Measurements from ENCODE around the gene ARHGAP21.

Gene ARHGAP21

DNA sequence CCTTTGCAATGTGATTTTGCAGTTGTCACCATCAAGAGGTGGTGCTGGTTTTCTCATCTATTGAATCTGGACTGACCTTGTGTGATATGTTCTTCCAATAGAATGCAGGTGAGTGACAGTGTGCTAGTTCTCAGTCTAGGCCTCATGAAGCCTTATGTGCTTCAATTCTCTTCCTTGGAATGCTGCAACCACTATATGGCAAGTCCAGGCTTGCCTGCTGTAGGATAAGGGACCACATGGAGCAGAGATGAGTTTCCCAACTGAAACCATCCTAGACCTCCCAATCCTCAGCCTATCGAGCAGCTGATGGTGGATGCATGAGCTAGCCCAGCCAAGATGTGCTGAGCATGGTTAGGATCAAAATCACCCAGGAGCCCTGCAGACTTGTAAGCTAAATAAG lies 32.6 kb upstream of the ARHGAP21 start:
- H3K4me3 ChIP-seq (ENCODE audit: low read depth, low read length) = no peak overlapping the region
- TF ChIP-seq CTCF (conservative IDR thresholded peaks at IDR 0.05; ENCODE audit: low read depth, low read length) = no peak
- no peak for DNase-seq (ENCODE audit: low read depth)

DNA sequence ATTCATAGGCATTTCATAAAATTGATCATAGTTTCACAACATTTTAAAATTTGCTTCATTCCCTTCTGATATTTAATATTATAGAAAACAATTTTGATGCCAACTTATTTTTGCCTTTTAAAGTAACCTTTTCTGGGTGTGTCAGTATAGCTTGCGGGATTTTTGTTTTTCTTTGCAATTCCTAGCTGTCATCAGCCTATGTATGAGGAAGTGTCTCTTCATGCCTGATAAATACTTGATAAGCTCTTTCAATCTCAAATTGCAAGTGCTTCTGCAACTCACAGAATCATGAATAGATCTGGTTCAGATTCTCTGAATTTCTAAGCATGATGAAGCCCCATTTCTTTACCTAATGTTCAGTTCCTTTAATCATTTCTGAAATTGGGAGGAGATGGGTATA lies 28.0 kb upstream of the ARHGAP21 start:
- DNase-seq (ENCODE audit: low read depth) = peak; percentile 46
- no peak for TF ChIP-seq CTCF (conservative IDR thresholded peaks at IDR 0.05; ENCODE audit: low read depth, low read length)
- no peak overlapping the region for H3K4me3 ChIP-seq (ENCODE audit: low read depth, low read length)

- no peak for TF ChIP-seq CTCF (conservative IDR thresholded peaks at IDR 0.05; ENCODE audit: low read depth, low read length)
- no peak overlapping the region for H3K4me3 ChIP-seq (ENCODE audit: low read depth, low read length)
- DNase-seq (ENCODE audit: low read depth) = no peak
Measured at GRCh38 chr10:24750695-24751094, 27.0 kb upstream of the ARHGAP21 start.

- TF ChIP-seq CTCF (conservative IDR thresholded peaks at IDR 0.05; ENCODE audit: low read depth, low read length) = no peak
- no peak for DNase-seq (ENCODE audit: low read depth)
- H3K4me3 ChIP-seq (ENCODE audit: low read depth, low read length) = no peak overlapping the region
Measured at GRCh38 chr10:24748214-24748613, 24.5 kb upstream of the ARHGAP21 start.

GRCh38 chr10:24744946-24745345 lies 21.3 kb upstream of the ARHGAP21 start:
- no peak for TF ChIP-seq CTCF (conservative IDR thresholded peaks at IDR 0.05; ENCODE audit: low read depth, low read length)
- DNase-seq (ENCODE audit: low read depth) = no peak
- H3K4me3 ChIP-seq (ENCODE audit: low read depth, low read length) = no peak overlapping the region

DNA sequence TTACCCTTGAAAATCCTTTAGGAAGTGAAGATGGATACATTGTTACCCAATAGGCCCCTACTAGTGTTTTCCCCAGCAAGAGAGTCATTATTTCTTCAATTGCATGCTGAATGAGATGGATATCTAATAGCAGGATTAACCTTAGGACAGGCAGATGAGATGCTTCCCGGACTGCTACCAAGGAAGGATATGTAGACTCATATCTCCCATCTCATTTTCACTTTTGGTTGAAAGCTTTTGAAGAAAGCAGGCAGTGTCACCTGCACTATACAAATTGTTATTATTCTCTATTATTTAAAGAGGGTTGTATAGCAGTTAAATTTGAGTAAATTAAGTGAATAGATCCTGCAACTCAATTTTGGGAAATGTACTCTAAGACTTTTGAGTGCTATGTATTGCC lies 17.0 kb upstream of the ARHGAP21 start:
- DNase-seq (ENCODE audit: low read depth) = no peak
- no peak overlapping the region for H3K4me3 ChIP-seq (ENCODE audit: low read depth, low read length)
- TF ChIP-seq CTCF (conservative IDR thresholded peaks at IDR 0.05; ENCODE audit: low read depth, low read length) = no peak

DNA sequence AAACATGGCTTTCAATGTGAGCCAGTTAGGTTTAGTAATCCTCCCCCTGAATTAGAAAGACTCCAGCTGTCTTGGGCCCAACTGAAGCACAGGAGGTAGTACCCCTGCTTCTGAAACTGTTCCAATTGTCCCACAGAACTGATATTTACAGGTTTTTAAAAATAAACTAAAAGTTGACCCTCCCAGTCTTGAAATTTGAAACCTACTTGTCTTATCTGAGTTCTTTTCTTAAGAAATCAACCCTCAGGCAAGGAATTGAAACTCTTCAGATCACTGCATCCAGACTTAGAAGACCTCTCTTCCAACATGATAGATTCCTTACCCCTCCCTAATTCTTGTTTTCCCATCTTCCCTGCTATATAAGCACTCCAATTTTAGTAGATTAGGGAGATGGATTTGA lies 13.3 kb upstream of the ARHGAP21 start:
- no peak overlapping the region for H3K4me3 ChIP-seq (ENCODE audit: low read depth, low read length)
- no peak for TF ChIP-seq CTCF (conservative IDR thresholded peaks at IDR 0.05; ENCODE audit: low read depth, low read length)

More for the DNA sequence above, 13.3 kb upstream of the ARHGAP21 start:
- no peak for DNase-seq (ENCODE audit: low read depth)

All from choroid plexus epithelial cell (primary cell).